K562 (cell line): ENCODE data around the gene AMOTL1. TPM values are rescaled to one million over a fixed set of nuclear protein-coding genes. Genes with fewer than 3 reads are reported as not detected.

Experiments
- ATAC-seq: fragments of 200-7000 bp; cut with Tn5 transposase; 3 replicates; pipeline ENCODE4 v1.9.1; 2020; ENCODE audit warnings: moderate library complexity
- BruUV-seq: library from RNA; stranded (reverse); fragments of 400-500 nt; replicated peaks from 2 replicates; lab custom pipeline; 2021; lab: Mats Ljungman, UMichigan
- CTCF ChIA-PET: fragments of 300-600 bp; formaldehyde crosslinking; extraction: SDS; loops from one replicate; lab custom pipeline; 2021; ENCODE audit warnings: low intra/inter-chr PET ratio; lab: Yijun Ruan, JAX
- POLR2A ChIA-PET: fragments of 300-600, 350-650 bp; sonication (Branson Sonifier 250); formaldehyde crosslinking; extraction: SDS; loops from one replicate; lab custom pipeline; 2021; ENCODE audit warnings: antibody characterized with exemption, inconsistent platforms; lab: Yijun Ruan, JAX
- DNase-seq, 4 experiments: peaks; one replicate each; pipeline versions ENCODE4 v3.0.0 to v3.0.0-alpha.2; 2011 to 2018; ENCODE audit warnings: low spot score in 3 of 4, mixed read lengths in 3 of 4; ENCODE audit errors: extremely low read depth in 1 of 4
- FAIRE-seq: peaks from 2 replicates; lab custom pipeline; 2011; peaks lifted over from hg19 to GRCh38; lab: Jason Lieb, UNC
- H2AFZ ChIP-seq: 2 replicates; pipeline ENCODE4 v1.6.0; 2011; ENCODE audit warnings: low read depth, low read length, control low read depth, inconsistent platforms
- H3K27ac ChIP-seq: fragments of 200-600 bp; 3 replicates; pipeline ENCODE4 v1.8.0; 2011; ENCODE audit warnings: low read depth, mild to moderate bottlenecking, control low read depth, inconsistent platforms, low read length, moderate library complexity, mixed read lengths; ENCODE audit errors: extremely low read depth
- H3K27me3 ChIP-seq, 2 experiments: fragments of 300-600 bp in 1 of 2; 2 replicates in 1 of 2; 3 replicates in 1 of 2; pipeline versions ENCODE4 v1.6.0 to v1.8.0; 2011; ENCODE audit warnings: inconsistent platforms in 2 of 2, low read length in 2 of 2, mild to moderate bottlenecking in 1 of 2, mixed read lengths in 1 of 2, moderate library complexity in 1 of 2; ENCODE audit not compliant: control insufficient read depth in 2 of 2, insufficient read depth in 2 of 2
- H3K36me3 ChIP-seq: fragments of 300-600 bp; 3 replicates; pipeline ENCODE4 v1.8.0; 2011; ENCODE audit warnings: mild to moderate bottlenecking, low read length, inconsistent platforms; ENCODE audit not compliant: control insufficient read depth, insufficient read depth
- H3K4me1 ChIP-seq, 2 experiments: fragments of 200-600 bp in 1 of 2; replicated peaks in 1 of 2; 2 replicates in 1 of 2; 3 replicates in 1 of 2; pipeline versions ENCODE4 v1.5.1 to v1.8.0; 2011; ENCODE audit warnings: inconsistent platforms in 2 of 2, low read length in 2 of 2, mild to moderate bottlenecking in 1 of 2, mixed read lengths in 1 of 2, moderate library complexity in 1 of 2; ENCODE audit not compliant: control insufficient read depth in 2 of 2, insufficient read depth in 2 of 2
- H3K4me2 ChIP-seq: 2 replicates; pipeline ENCODE4 v1.6.1; 2011; ENCODE audit warnings: low read length, control low read depth, inconsistent platforms, mixed read lengths; ENCODE audit not compliant: insufficient read depth
- H3K4me3 ChIP-seq: fragments of 200-600 bp; sonication (generic), shearing (Covaris generic); 2 replicates; pipeline ENCODE4 v1.5.1; 2016; ENCODE audit warnings: control low read depth, inconsistent platforms
- H3K79me2 ChIP-seq: fragments of 200-600 bp; 3 replicates; pipeline ENCODE4 v1.8.0; 2011; ENCODE audit warnings: low read length, inconsistent platforms; ENCODE audit not compliant: control insufficient read depth, insufficient read depth
- H3K9ac ChIP-seq, 2 experiments: 2 replicates each; pipeline versions ENCODE4 v1.6.0 to v1.6.1; 2011; ENCODE audit warnings: low read depth in 2 of 2, low read length in 2 of 2, control low read depth in 1 of 2, inconsistent platforms in 1 of 2, mild to moderate bottlenecking in 1 of 2, mixed read lengths in 1 of 2; ENCODE audit not compliant: insufficient read depth in 1 of 2
- H3K9me1 ChIP-seq: one replicate; pipeline ENCODE4 v1.6.0; 2011; ENCODE audit warnings: inconsistent platforms, mild to moderate bottlenecking, low read length, moderate library complexity; ENCODE audit not compliant: control insufficient read depth, insufficient read depth
- H3K9me3 ChIP-seq: replicated peaks from 2 replicates; pipeline ENCODE4 v1.5.1; 2011; ENCODE audit warnings: low read depth, low read length, inconsistent platforms; ENCODE audit not compliant: control insufficient read depth, insufficient read depth
- H4K20me1 ChIP-seq: replicated peaks from 2 replicates; pipeline ENCODE4 v1.6.1; 2011; ENCODE audit warnings: low read length, inconsistent platforms, mixed read lengths; ENCODE audit not compliant: control insufficient read depth, insufficient read depth
- ATF7 ChIP-seq: fragments of 450-650 bp; IDR thresholded peaks from 2 replicates; pipeline ENCODE4 v1.7.1; 2014; ENCODE audit warnings: mild to moderate bottlenecking, moderate library complexity
- BRD9 ChIP-seq: fragments of 450-650 bp; IDR thresholded peaks from 2 replicates; pipeline ENCODE4 v1.6.1; 2018; ENCODE audit warnings: low read depth; ENCODE audit not compliant: partially characterized antibody
- CBX1 ChIP-seq: sonication (generic); IDR thresholded peaks from 2 replicates; pipeline ENCODE4 v1.6.1; 2016; ENCODE audit warnings: antibody characterized with exemption, low read depth, mild to moderate bottlenecking
- FOS ChIP-seq: IDR thresholded peaks from 3 replicates; pipeline ENCODE4 v1.6.1; 2011; ENCODE audit not compliant: insufficient read length; ENCODE audit errors: extremely low read depth
- IRF2 ChIP-seq: sonication (generic); formaldehyde crosslinking; IDR thresholded peaks from 2 replicates; pipeline ENCODE4 v1.8.1; 2022; ENCODE audit warnings: mild to moderate bottlenecking, missing genetic modification reagents
- NEUROD1 ChIP-seq: fragments of 150-350 bp; IDR thresholded peaks from 2 replicates; pipeline ENCODE4 v1.6.1; 2014; ENCODE audit warnings: borderline replicate concordance, low read length, low read depth; ENCODE audit not compliant: partially characterized antibody
- ZNF3 ChIP-seq: fragments of 250-450 bp; sonication (Bioruptor Pico); IDR thresholded peaks from 2 replicates; pipeline ENCODE4 v1.5.0; 2021; ENCODE audit warnings: mild to moderate bottlenecking, moderate library complexity
- ZNF717 ChIP-seq: fragments of 250-450 bp; sonication (Bioruptor Pico); IDR thresholded peaks from 2 replicates; pipeline ENCODE4 v1.5.0; 2021
- in situ Hi-C: fragments of 300-500 bp; cut with MboI; formaldehyde crosslinking; loops from 4 replicates; pipeline ENCODE4 v1.15.0; 2018; ENCODE audit warnings: inconsistent platforms, mixed read lengths
- intact Hi-C: fragments of 100-400 bp; cut with micrococcal nuclease; formaldehyde crosslinking; loops from 2 replicates; pipeline ENCODE4 v1.14.2; 2022
- polyA plus RNA-seq, 8 experiments: library from polyadenylated mRNA; depleted of rRNA in 4 of 8; stranded (reverse) in 5 of 8; unstranded in 3 of 8; fragments of >200 nt; fragmentation: Nextera tagmentation in 2 of 8; fragmentation: Illumina TruSeq in 1 of 8; extraction: Ambion mirVana in 2 of 8; extraction: Trizol in 1 of 8; gene quantifications; 2 replicates each; pipeline versions ENCODE4 v1.2.1 to v1.2.3, GENCODE V29; 2011 to 2014; ENCODE audit warnings: inconsistent platforms in 1 of 8, missing spikeins in 1 of 8
- total RNA-seq, 7 experiments: library from RNA; depleted of rRNA in 6 of 7; stranded (reverse); fragments of >200 nt in 6 of 7; fragmentation: Illumina TruSeq in 2 of 7; extraction: Trizol in 2 of 7; gene quantifications; 2 replicates each; pipeline versions ENCODE4 v1.2.1 to v1.2.3, GENCODE V29; 2011 to 2021; ENCODE audit warnings: low replicate concordance in 1 of 7
- TF ChIP-seq, protein P1 (sequence below): sonication (generic); formaldehyde crosslinking; IDR thresholded peaks from 2 replicates; pipeline ENCODE4 v1.8.0; 2022; ENCODE audit warnings: missing genetic modification reagents, mild to moderate bottlenecking, borderline replicate concordance
- TF ChIP-seq, protein P2 (sequence below), 2 experiments: fragments of 450-650 bp in 1 of 2; sonication (generic) in 1 of 2; formaldehyde crosslinking in 1 of 2; IDR thresholded peaks in 1 of 2; conservative IDR thresholded peaks in 1 of 2; 2 replicates each; pipeline versions ENCODE4 v1.6.1 to v1.8.1; 2016 to 2023; ENCODE audit warnings: mild to moderate bottlenecking in 2 of 2, moderate library complexity in 2 of 2, inconsistent platforms in 1 of 2, missing genetic modification reagents in 1 of 2
- TF ChIP-seq, protein P3 (sequence below): fragments of 450-650 bp; formaldehyde crosslinking; IDR thresholded peaks from 2 replicates; pipeline ENCODE4 v1.4.0; 2022; ENCODE audit warnings: missing genetic modification characterization

AMOTL1 gene
- total and polyA plus RNA-seq, 9 of the 15 experiments (the other 6 are each of a cell fraction or from before 2014, with no cell fraction given): 4.0 to 35.4 (median 14.0) TPM

DNA sequence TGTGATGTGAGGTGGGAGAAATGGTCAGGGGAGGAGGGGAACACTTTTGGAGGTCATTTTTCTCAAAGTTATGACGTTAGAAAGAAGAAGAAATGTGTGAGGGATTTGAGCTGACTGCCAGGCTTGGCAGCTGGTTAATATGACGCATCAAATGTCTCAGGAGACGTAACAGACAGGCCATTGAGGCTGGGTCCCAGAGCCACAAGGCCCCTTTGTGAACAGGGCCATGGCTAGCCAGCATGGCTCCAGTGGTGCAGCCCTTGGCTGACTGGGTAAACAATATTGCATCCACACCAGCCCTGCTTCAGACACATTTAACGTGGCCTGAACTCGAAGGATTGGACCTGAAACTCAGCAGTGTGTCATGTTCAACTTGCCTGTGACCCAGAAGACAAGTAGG lies 34.3 kb downstream of the AMOTL1 start (continued):
- TF ChIP-seq, protein P1, sequence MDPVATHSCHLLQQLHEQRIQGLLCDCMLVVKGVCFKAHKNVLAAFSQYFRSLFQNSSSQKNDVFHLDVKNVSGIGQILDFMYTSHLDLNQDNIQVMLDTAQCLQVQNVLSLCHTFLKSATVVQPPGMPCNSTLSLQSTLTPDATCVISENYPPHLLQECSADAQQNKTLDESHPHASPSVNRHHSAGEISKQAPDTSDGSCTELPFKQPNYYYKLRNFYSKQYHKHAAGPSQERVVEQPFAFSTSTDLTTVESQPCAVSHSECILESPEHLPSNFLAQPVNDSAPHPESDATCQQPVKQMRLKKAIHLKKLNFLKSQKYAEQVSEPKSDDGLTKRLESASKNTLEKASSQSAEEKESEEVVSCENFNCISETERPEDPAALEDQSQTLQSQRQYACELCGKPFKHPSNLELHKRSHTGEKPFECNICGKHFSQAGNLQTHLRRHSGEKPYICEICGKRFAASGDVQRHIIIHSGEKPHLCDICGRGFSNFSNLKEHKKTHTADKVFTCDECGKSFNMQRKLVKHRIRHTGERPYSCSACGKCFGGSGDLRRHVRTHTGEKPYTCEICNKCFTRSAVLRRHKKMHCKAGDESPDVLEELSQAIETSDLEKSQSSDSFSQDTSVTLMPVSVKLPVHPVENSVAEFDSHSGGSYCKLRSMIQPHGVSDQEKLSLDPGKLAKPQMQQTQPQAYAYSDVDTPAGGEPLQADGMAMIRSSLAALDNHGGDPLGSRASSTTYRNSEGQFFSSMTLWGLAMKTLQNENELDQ (CRISPR knock-in tag): no peak
- TF ChIP-seq NEUROD1: no peak
- TF ChIP-seq IRF2 (CRISPR knock-in tag): no peak
- TF ChIP-seq BRD9: no peak
- no peak for TF ChIP-seq ZNF717 (CRISPR knock-in tag)
- no peak for TF ChIP-seq ZNF3 (CRISPR knock-in tag)
- TF ChIP-seq, protein P2, sequence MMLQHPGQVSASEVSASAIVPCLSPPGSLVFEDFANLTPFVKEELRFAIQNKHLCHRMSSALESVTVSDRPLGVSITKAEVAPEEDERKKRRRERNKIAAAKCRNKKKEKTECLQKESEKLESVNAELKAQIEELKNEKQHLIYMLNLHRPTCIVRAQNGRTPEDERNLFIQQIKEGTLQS (IDR thresholded peaks at IDR 0.05): no peak
- TF ChIP-seq, protein P2 (CRISPR knock-in tag; conservative IDR thresholded peaks at IDR 0.05): no peak

DNA sequence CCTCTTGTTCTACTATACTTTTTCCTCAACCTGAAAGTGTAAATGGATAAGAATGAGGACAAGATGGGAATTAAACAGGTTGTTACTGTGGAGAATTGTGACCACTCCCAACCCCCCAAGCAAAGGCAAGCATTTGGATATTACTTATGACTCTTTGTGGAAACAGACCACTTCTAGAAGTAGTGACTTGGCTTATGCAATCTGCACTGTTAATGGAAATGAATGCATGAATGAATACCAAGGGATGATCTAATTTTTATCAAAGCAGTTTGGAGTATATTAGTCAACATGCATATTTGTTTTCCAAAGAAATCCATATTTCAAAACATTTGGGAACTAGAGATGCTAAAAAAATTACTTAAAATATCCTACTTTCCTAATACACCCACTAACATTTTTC lies 35.3 kb downstream of the AMOTL1 start:
- peaks cover 15% of the 10 kb centered on the region; the same call in 1 of the 3 replicates for H3K79me2 ChIP-seq
- no peaks in the 10 kb centered on the region for H4K20me1 ChIP-seq
- no peak overlapping the region for H3K27ac ChIP-seq
- in situ Hi-C loops: no loop called here
- peaks cover 40% of the 10 kb centered on the region for H3K36me3 ChIP-seq
- H3K27me3 ChIP-seq: 0 out of 5 replicates have a peak, but pooled peaks cover 0 to 4% of the 10 kb centered on the region in 2 experiments
- no peaks in the 10 kb centered on the region; a peak in 2 of 5 replicates for H3K4me1 ChIP-seq
- H3K9me3 ChIP-seq: no peaks in the 10 kb centered on the region
- DNase-seq (no peak), FAIRE-seq (no peak), ATAC-seq (no peak)
- ChIA-PET POLR2A (interaction anchor here (1.1 to 1.4 kb wide), 2 partner anchors 9 to 11 kb away, joined by 3 to 5 read pairs; no protein-coding TSS in a partner anchor), CTCF (interaction anchor here (2.4 kb wide), 1 partner anchor 180 kb away, joined by 9 read pairs; no protein-coding TSS in a partner anchor)
- H3K4me2 ChIP-seq: no peak overlapping the region
- no peaks in the 10 kb centered on the region for H3K9me1 ChIP-seq
- H2AFZ ChIP-seq: no peak overlapping the region
- no peak overlapping the region for H3K4me3 ChIP-seq
- no peak overlapping the region for H3K9ac ChIP-seq
- intact Hi-C loops: no loop called here
- no TSS peak for BruUV-seq
- TF ChIP-seq, protein P3, sequence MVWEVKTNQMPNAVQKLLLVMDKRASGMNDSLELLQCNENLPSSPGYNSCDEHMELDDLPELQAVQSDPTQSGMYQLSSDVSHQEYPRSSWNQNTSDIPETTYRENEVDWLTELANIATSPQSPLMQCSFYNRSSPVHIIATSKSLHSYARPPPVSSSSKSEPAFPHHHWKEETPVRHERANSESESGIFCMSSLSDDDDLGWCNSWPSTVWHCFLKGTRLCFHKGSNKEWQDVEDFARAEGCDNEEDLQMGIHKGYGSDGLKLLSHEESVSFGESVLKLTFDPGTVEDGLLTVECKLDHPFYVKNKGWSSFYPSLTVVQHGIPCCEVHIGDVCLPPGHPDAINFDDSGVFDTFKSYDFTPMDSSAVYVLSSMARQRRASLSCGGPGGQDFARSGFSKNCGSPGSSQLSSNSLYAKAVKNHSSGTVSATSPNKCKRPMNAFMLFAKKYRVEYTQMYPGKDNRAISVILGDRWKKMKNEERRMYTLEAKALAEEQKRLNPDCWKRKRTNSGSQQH: no peak
- TF ChIP-seq FOS (no peak), ATF7 (no peak), CBX1 (no peak)
